GM19372 (cell line): Measurements from ENCODE around the gene MYLK4.
"Not testable (repeated sequence)": the region's sequence is repeated elsewhere in the genome, so short reads cannot be mapped to it uniquely, and the experiment has no call there.

ENCODE experiments used
- ATAC-seq: cut with Tn5 transposase; IDR thresholded peaks from one replicate; pipeline ENCODE4 v1.9.1; 2021; ENCODE audit warnings: mild to moderate bottlenecking, low read depth, moderate library complexity; ENCODE audit not compliant: unreplicated experiment

Gene MYLK4

DNA sequence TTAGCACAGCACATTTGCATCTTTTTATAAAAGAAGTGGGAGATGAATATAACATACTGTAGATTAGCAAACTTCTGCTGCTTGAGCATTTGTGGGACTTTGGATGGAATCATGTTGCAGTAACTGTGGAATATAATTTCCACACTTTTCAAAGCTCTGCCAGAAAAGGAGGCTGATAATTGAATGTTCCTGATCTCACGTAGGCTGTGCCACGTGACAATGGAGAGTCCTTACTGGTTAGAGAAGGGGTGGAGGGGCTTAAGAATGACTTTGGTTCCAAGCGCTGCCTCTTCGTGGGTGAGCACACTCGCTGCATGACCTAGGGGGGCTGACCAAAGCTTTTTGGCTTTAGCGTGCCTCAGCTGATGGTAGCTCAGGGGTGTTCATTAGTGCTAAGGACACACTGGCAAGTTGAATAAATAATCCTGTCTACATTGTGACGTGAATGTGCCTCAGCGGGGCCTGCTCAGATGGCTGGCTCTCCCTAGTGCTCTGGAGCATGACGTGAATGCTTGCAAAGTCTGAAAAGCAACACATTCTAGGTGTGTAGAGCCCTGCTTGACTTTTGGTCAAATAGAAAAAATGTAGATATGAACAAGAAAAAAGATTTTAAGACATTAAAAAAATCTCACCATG lies 29.5 kb upstream of the MYLK4 start:
- ATAC-seq = no peak

DNA sequence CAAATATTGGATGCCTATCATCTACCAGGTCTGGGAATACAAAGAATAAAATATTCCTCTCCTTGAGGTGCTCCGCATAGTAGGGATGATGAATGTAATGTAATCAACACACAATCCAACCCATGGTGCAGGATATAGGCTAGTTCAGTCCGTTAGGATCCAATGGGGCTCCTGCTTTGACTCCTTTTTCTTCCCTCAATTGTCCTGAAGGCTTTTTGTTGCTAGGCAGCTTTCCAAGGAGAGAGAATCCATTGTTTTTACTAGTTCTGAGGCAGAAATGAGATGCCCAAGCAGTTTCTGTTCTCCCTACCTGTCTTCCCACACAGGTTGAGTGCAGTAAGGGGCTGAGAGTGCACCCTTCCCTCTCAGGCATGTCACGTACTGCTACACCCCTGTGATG lies 26.5 kb upstream of the MYLK4 start:
- no peak for ATAC-seq

DNA sequence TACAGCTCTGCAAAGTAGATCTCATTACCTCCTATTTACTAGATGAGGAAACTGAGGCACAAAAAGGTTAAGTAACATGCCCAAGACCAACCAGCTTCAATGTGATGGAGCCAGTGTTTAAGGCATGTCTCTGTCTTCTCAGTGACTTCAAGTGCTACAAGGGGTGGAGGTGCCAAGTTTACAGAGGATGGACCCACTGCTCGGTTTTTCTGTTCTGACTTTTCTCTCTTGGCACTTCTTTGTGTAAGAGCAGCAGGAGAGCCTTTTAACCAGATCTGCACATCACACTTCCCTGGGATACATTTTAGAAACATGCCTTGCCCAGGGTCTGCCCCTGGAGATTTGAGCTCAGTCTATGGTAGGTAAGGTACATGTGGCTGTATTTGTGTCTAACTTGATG lies 24.3 kb upstream of the MYLK4 start:
- no peak for ATAC-seq

DNA sequence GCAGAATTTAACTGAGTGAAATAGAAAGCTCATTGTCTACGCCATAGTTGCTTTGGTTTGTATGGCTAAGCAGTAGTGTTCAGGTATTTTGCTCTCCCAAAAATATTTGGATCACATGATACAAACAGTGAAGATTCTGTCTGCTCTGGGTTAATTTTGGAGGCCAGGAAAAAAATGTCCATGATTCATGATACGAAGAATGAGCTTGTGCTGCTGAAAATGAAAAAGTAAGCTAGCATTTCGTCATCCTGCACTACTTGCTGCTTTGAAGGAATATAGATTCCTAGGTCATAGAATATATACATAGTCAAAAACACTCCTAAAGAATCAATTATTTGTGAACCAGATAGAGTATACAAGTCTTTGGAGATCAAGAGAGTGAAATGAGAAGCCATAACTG lies 22.7 kb upstream of the MYLK4 start:
- no peak for ATAC-seq

DNA sequence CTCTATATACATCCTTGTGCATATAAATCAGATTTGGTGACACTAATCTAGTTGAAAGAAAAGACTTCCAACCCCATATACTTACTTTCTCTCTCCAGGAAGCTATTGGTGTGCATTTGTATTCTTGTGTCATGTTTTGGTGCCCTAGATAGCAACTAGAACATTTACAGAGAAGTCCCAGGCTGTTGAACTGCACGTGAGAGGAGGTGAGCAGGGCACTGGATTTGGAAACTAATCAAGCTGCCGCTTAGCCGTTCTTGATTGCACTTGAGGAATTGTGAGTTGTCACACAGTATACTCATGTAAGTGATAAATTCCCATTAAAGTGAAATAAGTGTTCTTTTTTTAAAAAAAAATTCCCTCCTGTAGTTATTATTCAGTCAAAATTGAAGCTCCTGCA lies 22.1 kb upstream of the MYLK4 start:
- ATAC-seq = no peak

DNA sequence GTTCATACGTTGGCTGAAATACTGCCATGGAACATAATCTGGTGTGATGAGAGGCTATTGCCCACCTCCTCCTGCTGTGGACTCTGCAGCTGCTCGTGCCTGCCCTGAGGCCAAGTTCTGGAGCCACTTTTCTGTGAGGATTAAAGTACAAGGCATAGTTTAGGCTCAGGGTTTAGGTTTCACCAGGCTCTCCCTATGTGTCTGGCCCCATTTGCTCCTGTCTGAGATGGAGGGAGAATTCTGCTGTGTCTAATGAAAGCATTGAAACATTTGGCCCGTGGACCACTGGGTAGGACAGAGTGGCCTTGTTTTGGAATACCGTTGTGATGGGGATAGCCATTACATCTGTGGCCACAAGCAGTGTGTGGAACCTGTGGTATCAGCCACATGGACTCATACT lies 20.4 kb upstream of the MYLK4 start:
- no peak for ATAC-seq

DNA sequence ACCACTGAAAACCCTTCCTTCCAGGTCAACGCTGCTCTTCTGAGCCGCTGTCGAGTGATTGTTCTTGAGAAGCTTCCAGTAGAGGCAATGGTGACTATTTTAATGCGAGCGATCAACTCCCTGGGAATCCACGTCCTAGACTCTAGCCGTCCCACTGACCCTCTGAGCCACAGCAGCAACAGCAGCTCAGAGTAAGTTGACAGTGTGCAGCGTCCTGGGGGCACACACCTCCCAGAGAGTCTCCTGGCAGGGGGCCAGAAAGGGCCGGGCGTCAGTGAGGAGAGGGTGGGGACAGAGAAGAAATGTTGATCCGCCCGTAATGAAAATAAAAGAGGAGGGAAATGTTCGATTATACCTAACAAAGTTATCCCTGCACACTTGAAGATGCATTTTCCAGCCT lies 19.4 kb upstream of the MYLK4 start:
- ATAC-seq = no peak

DNA sequence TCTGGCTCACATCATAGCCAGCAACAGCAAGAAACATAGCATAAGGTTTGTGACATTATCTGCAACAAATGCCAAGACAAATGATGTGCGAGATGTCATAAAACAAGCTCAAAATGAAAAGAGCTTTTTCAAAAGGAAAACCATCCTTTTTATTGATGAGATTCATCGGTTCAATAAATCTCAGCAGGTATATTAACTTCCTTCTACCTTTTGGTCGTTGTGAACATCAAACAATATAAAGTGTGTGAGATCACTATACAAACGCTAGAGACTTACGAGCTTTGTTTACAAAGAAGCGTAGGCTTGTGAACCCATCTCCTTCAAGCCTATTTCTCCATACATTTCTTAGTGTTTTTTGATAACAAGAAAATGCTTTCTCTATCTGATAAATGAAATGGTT lies 18.0 kb upstream of the MYLK4 start:
- ATAC-seq = no peak

DNA sequence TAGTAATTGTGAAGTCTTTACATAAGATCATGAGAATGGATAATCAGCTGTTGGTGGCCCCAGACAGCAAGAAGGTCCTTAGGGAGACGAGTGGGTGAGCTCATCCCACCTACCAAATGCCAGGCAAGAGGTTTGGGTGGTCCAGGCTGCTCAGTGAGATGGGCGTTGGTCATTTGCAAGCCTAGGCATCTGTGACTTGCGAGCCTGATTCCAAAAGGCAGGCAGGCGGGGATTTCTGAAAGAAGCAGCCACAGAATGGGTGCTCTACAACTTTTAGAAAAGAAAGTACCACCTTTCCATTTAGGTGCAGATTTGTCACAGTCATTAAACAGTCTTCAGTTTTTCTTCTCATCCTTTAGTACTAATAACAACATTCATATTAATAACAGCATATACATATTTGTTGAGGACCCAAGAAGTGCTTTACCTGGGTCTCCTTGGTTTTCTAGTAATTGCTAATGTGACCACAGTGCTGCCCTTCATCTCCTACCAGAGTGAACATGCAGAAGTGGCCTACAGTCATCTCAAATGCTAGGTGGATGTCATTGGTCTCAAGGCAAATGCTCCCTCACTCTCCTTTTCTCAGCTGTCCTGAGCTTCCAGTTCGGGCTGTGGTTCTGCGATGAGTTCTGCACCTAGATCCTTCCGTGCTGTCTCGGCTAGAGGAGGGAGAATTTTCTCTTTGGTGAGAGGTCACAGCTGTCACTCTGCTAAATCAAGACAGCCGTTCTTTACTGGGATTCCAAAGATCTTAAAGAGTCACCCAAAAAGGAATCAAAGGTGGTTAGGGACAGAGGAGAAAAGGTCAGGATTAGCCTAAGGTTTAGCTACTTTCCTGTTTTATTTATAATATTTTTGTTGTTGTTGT lies 17.2 kb upstream of the MYLK4 start:
- no peak for ATAC-seq

DNA sequence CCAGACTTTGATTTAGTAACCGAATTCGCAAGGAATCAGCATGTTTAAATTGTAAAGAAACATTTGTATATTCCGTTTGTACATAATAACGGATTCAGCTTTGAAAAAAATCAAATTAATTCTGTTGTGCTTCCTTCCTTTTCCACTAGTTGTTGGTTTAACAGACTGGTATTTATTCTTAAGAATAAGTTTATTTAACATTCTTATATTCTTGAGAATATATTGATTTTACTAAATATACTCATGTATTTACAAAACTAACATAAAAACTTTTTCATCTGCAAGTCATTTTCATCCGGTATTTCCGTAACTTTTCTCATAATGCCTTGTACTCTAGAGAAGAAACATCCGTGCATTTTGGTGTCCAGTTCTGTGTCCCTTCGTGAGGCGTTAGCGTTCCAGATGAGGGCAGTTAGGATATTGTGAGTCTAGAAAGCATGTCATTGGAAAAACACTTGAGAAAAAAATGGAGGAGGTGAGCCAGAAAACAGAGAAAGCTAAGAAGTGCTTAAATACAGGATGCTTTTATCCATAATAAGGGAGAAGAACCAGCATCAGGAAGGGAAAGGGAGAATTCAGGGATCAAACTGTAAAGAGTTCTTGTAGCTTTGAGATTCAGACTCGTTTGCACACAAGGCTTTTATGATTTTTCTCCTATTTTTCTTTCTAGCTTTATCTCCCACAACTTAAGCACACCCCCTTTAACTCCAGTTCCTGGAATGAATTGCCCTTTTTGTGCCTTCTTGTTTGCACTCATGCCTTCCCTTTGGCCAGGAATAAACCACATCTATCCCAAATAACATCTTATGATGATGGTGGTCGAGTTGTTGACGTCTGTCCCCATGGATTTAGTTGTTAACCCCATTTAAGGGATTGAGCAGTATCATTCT lies 16.3 kb upstream of the MYLK4 start:
- ATAC-seq = no peak

DNA sequence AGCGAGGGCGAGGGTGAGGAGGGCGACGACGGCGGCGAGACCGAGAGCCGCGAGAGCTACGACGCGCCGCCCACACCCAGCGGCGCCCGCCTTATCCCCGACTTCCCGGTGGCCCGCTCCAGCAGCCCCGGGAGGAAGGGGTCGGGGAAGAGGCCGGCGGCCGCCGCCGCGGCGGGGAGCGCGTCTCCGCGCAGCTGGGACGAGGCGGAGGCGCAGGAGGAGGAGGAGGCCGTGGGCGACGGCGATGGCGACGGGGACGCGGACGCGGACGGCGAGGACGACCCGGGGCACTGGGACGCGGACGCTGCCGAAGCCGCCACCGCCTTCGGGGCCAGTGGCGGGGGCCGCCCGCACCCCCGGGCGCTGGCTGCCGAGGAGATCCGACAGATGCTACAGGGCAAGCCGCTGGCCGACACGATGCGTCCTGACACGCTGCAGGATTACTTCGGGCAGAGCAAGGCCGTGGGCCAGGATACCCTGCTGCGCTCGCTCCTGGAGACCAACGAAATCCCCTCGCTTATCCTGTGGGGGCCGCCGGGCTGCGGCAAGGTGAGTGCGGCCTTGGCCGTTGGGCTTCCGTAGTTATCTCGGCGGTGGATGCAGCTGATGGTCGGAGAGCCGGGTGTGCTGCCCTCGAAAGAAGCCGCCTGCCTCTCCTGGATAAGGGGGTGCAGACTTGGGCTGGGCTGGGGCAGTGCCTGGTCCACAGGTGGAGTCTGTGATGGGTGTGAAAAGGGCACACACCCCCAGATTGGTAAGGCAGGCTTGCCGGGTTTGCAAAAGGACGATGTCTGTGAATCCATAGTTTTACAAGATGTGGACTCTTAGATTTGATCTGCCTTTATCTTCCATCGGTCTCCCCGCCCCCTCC lies 15.4 kb upstream of the MYLK4 start:
- ATAC-seq = peak; percentile 18

DNA sequence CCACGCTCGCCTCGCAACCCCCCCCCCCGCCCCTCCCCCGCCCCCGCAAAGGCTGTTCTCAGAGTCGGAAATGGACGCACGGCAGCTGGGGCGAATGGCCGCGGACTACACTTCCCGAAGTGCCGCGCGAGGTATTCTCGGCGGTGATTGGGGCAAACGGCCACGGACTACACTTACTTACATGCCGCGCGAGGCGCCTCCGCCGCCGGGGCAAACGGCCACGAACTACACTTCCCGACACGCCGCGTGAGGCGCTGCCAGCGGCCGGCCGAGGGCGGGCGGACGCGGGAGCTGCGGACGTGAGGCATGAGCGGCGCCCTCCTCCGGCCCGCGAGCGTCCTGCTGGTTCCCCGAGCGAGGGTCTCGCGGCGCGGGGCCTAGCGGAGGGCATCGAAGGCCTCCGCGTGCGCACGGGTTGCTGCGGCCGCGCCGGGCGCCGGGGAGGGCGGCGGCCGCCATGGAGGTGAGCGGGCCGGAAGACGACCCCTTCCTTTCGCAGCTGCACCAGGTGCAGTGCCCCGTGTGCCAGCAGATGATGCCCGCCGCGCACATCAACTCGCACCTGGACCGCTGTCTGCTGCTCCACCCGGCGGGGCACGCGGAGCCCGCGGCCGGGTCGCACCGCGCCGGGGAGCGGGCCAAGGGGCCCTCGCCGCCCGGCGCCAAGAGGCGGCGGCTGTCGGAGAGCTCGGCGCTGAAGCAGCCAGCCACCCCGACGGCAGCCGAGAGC lies 14.6 kb upstream of the MYLK4 start, which contains the start of gene WRNIP1:
Gene WRNIP1 (plus strand): TSS at position 228 of the 730 bp plus-strand sequence. CDS start 230 bp downstream, at position 458.
- ATAC-seq = peak; percentile 89

DNA sequence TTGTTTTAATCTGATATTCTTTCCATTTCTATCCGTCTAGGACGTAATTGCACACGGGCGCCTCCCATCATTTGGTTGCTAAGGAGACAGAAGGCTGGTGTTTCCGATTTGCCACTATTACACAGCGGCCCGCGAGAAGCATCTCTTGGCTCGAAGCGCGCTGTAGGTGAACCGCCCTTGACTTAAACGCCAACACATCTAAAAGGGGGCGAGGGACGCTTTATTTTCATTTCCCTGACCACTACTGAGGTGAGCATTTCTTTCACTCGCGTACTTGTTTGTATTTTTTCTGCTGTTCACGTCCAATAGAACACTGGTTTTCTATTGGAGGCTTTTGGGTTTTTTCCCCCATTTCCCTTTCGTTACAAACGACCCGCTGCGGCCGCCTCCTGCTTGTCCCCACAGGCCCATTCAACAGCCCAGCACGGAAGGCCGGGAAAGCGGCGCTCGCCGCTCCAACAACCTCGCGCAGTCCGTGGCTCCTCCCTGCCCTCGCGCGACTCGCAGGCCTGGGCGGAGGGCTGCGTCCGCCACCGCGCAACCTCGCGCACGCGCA lies 14.0 kb upstream of the MYLK4 start:
- ATAC-seq = peak; percentile 59

DNA sequence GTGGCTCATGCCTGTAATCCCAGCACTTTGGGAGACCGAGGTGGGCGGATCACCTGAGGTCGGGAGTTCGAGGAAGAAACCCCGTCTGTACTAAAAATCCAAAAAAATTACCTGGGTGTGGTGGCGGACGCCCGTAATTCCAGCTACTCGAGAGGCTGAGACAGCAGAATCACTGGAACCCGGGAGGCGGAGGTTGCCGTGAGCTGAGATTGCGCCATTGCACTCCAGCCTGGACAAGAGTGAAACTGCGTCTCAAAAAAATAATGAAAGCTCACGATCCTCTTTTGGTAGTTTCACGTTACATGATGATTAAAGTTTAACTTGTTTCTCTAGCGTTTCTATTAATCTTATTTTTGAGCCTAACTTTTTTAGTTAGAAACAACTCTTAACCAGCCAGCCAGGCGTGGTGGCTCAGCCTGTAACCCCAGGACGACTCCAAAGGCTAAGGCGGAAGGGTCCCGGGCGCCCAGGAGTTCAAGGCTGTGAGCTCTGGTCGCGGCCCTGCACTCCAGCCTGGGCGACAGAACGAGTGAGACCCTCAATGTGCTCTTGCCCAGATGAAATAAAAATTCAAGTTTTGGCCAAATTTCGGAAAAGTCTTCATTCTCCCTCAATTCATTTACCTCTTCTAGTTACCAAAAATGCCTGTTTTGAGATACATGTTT lies 13.3 kb upstream of the MYLK4 start:
- no peak for ATAC-seq

DNA sequence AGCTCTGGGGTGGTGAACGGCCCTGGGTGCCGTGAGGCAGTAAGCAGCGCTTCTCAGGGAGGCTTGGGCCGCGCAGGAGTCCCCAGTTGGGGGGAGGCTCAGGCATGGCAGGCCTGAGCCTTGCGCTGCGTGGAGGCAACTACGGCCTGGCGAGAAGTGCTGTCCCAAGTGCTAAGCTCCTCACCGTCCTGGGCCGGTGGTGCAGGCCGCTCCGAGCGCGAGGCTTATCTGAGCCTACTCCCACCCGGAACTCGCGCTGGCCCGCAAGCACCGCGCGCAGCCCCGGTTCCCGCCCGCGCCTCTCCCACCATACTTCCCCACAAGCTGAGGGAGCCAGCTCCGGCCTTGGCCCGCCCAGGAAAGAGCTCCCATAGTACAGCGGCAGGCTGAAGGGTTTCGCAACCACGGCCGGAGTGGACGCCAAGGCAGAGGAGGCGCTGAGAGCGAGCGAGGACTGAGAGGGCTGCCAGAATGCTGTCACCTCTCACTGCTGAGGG lies 12.7 kb upstream of the MYLK4 start:
- no peak for ATAC-seq

DNA sequence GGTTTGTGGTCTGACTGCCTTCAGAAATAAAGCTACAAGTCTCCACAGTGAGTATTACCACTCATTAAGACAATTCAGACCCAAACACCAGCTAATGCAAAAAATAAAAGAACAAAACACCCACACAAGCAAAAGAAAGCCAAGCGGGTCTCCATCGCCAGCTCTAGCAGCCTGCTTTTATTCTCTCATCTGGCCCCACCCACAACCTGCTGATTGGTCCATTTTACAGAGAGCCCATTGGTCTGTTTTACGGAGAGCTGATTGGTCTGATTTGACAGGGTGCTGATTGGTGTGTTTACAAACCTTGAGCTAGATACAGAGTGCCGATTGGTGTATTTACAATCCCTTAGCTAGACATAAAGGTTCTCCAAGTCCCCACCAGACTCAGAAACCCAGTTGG lies 12.1 kb upstream of the MYLK4 start:
- not testable (repeated sequence) for ATAC-seq

DNA sequence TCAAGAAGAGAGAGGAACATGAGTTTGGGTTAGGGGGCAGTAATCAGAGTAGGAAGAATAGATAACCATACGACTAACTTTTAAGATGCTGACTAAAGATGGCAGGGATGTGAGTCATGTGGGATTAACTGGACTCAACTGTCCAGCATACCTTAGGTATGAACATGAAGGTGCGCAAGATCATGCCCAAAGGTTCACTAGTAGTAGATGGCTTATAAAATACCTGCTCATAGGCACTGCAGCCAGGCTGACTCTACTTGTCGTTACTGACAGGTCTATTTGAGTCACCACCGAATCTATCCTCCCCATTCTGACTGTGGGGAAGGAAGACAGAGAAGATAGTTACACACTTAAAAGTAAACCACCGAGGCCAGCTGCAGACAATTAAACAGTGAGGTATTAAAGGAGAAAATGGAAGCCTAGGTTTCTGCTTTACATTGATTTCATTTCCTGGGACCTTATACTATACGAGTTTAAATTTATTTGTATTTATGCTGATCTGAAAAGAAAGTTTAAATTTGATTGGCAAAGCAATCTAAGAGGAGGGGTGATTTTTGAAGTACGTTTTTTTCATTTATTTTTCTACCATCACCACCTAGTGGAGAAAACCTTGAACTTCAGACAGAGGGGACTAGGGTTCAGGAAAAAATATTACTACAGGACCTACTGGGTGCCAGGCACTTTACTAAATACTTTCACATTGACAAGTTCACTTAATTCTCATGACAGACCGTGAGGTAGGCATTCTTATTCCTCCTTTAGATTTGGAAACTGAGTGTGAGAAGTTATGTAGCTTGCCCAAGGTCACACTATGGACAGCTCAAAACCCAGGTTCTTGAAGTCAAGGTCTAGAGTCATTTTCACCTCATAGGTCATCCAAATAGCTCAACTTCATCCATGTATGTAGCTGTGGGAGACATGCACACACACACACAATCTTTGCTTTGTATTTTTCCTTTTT lies 10.4 kb upstream of the MYLK4 start:
- ATAC-seq = no peak
